Measurements from ENCODE around the gene NAV2. TPM values are rescaled to one million over a fixed set of nuclear protein-coding genes. Genes with fewer than 3 reads are reported as not detected.

NAV2 gene
- total RNA-seq, 1 experiment from 2014 or later: 139 TPM

GRCh38 chr11:19828382-19829108 lies 115.9 kb downstream of the NAV2 start:
- peaks cover 24% of the 10 kb centered on the region for H3K36me3 Mint-ChIP-seq (ENCODE audit: insufficient read depth, unreplicated experiment)
- TF ChIP-seq, protein P1, sequence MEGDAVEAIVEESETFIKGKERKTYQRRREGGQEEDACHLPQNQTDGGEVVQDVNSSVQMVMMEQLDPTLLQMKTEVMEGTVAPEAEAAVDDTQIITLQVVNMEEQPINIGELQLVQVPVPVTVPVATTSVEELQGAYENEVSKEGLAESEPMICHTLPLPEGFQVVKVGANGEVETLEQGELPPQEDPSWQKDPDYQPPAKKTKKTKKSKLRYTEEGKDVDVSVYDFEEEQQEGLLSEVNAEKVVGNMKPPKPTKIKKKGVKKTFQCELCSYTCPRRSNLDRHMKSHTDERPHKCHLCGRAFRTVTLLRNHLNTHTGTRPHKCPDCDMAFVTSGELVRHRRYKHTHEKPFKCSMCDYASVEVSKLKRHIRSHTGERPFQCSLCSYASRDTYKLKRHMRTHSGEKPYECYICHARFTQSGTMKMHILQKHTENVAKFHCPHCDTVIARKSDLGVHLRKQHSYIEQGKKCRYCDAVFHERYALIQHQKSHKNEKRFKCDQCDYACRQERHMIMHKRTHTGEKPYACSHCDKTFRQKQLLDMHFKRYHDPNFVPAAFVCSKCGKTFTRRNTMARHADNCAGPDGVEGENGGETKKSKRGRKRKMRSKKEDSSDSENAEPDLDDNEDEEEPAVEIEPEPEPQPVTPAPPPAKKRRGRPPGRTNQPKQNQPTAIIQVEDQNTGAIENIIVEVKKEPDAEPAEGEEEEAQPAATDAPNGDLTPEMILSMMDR (IDR thresholded peaks at IDR 0.05; ENCODE audit: unreplicated experiment): no peak
- H3K4me1 Mint-ChIP-seq (ENCODE audit: insufficient read depth, unreplicated experiment): peaks cover 20% of the 10 kb centered on the region
- peak overlapping the region; percentile 26 for H3K4me3 Mint-ChIP-seq (ENCODE audit: unreplicated experiment)
- peak; percentile 56 for DNase-seq (ENCODE audit: unreplicated experiment)
- peaks cover 5% of the 10 kb centered on the region for H3K9me3 Mint-ChIP-seq (ENCODE audit: unreplicated experiment)
- CTCF ChIA-PET: no interaction called here
- no peaks in the 10 kb centered on the region for H3K27me3 Mint-ChIP-seq (ENCODE audit: insufficient read depth, unreplicated experiment)
- BruUV-seq (replicated peaks): no TSS peak
- POLR2A ChIA-PET: interaction anchor here (0.5 to 0.9 kb wide), 2 partner anchors 20 to 458 kb away, joined by 3 read pairs; no protein-coding TSS in a partner anchor
- H3K27ac Mint-ChIP-seq (ENCODE audit: low read depth, unreplicated experiment): peak overlapping the region; percentile 49
- intact Hi-C loops (cut with micrococcal nuclease): no loop called here

DNA sequence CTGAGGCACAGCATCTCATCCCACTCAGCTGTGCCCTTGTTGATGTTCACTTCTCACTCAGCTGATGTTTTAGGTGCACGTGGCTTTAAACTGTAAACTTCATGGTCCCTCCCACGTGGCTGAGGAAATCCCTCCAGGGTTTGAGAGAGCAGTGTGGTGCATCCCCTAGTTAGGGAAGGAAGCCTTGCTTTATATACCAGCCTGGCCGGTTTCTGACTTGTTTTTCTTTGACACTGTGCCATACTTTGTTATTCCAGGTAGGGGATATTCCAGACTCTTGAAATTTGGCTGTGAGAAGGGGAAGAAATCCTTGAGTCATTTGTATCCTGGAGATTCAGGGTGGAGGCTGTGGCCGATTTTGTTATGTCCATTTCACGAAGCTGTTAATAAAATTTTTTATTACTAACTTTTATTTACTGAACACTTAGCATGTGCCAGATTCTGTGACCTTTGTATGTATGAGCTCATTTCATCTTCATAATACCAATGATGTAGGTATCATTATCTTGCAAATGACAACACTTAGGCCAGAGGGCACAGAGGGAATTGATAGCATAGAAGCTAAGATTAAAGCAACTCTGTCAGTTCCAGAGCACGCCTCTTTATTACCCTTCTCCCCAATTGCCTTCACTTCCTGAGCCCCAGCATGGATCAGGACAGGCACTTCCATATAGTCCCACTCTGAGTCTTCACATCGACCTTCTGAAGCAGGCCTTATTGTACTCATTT lies 116.6 kb downstream of the NAV2 start:
- TF ChIP-seq, protein P1 (IDR thresholded peaks at IDR 0.05; ENCODE audit: unreplicated experiment): no peak
- DNase-seq (ENCODE audit: unreplicated experiment): peak; percentile 31
- no peak overlapping the region for H3K4me3 Mint-ChIP-seq (ENCODE audit: unreplicated experiment)
- no TSS peak for BruUV-seq (replicated peaks)
- peaks cover 24% of the 10 kb centered on the region for H3K36me3 Mint-ChIP-seq (ENCODE audit: insufficient read depth, unreplicated experiment)
- H3K9me3 Mint-ChIP-seq (ENCODE audit: unreplicated experiment): peaks cover 12% of the 10 kb centered on the region
- intact Hi-C loops (cut with micrococcal nuclease): no loop called here
- H3K27me3 Mint-ChIP-seq (ENCODE audit: insufficient read depth, unreplicated experiment): no peaks in the 10 kb centered on the region
- peaks cover 20% of the 10 kb centered on the region for H3K4me1 Mint-ChIP-seq (ENCODE audit: insufficient read depth, unreplicated experiment)
- no peak overlapping the region for H3K27ac Mint-ChIP-seq (ENCODE audit: low read depth, unreplicated experiment)
- ChIA-PET POLR2A (interaction anchor here (0.5 to 0.9 kb wide), 3 partner anchors 12 to 458 kb away, joined by 3 read pairs; no protein-coding TSS in a partner anchor), CTCF (interaction anchor here (1.0 kb wide), 1 partner anchor 570 kb away, joined by 3 read pairs; no protein-coding TSS in a partner anchor)

DNA sequence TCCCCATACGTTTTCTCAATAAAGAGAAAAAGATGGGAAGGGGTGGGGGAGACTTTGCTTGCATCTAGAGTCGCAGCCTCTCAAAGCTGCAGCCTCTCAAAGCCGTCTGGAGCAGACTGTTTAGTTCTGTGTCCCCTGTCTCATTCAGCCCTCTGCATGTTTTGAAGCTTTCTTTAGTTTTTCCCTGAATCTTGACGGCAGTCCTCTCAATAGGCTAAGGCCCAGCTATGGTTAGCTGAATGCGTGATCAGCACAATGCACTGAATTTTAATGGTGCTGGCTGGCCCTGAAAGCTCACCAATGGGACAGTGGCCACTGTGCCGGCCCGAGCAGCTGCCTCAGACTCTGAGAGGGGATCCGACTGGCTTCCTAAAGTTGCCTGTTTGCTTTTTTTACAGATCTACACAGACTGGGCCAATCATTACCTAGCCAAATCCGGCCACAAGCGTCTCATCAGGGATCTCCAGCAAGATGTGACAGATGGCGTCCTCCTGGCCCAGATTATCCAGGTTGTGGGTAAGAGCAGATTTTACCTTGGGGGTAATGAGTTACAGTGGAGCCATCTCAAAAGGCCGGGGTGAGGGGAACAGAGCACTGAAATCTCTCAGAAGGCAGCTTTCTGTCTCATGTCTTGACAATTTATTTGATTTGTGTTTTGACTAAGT lies 119.6 kb downstream of the NAV2 start:
- BruUV-seq (replicated peaks): no TSS peak
- no peak overlapping the region for H3K27ac Mint-ChIP-seq (ENCODE audit: low read depth, unreplicated experiment)
- ChIA-PET CTCF (interaction anchor here (0.7 to 1.4 kb wide), 5 partner anchors 9 to 58 kb away, joined by 3 to 4 read pairs (median 3); no protein-coding TSS in a partner anchor), POLR2A (interaction anchor here (0.5 kb wide), 1 partner anchor 37 kb away, joined by 3 read pairs; no protein-coding TSS in a partner anchor)
- H3K4me1 Mint-ChIP-seq (ENCODE audit: insufficient read depth, unreplicated experiment): peaks cover 20% of the 10 kb centered on the region
- TF ChIP-seq, protein P1 (IDR thresholded peaks at IDR 0.05; ENCODE audit: unreplicated experiment): no peak
- H3K27me3 Mint-ChIP-seq (ENCODE audit: insufficient read depth, unreplicated experiment): no peaks in the 10 kb centered on the region
- DNase-seq (ENCODE audit: unreplicated experiment): no peak
- H3K9me3 Mint-ChIP-seq (ENCODE audit: unreplicated experiment): peaks cover 12% of the 10 kb centered on the region
- intact Hi-C loops (cut with micrococcal nuclease): no loop called here
- no peak overlapping the region for H3K4me3 Mint-ChIP-seq (ENCODE audit: unreplicated experiment)
- H3K36me3 Mint-ChIP-seq (ENCODE audit: insufficient read depth, unreplicated experiment): peaks cover 34% of the 10 kb centered on the region

- DNase-seq (ENCODE audit: unreplicated experiment): no peak
- ChIA-PET POLR2A (no interaction called here), CTCF (interaction anchor here (0.7 to 1.4 kb wide), 3 partner anchors 10 to 59 kb away, joined by 3 to 4 read pairs (median 3); no protein-coding TSS in a partner anchor)
- intact Hi-C loops (cut with micrococcal nuclease): no loop called here
- peaks cover 12% of the 10 kb centered on the region for H3K9me3 Mint-ChIP-seq (ENCODE audit: unreplicated experiment)
- no peaks in the 10 kb centered on the region for H3K27me3 Mint-ChIP-seq (ENCODE audit: insufficient read depth, unreplicated experiment)
- H3K27ac Mint-ChIP-seq (ENCODE audit: low read depth, unreplicated experiment): no peak overlapping the region
- no TSS peak for BruUV-seq (replicated peaks)
- TF ChIP-seq, protein P1 (IDR thresholded peaks at IDR 0.05; ENCODE audit: unreplicated experiment): no peak
- H3K4me1 Mint-ChIP-seq (ENCODE audit: insufficient read depth, unreplicated experiment): peaks cover 20% of the 10 kb centered on the region
- H3K36me3 Mint-ChIP-seq (ENCODE audit: insufficient read depth, unreplicated experiment): peaks cover 34% of the 10 kb centered on the region
- H3K4me3 Mint-ChIP-seq (ENCODE audit: unreplicated experiment): no peak overlapping the region
Measured at GRCh38 chr11:19832901-19833300, 120.3 kb downstream of the NAV2 start.
